Stimulated activated memory B cell treated with anti-CD40 and anti-IgM and Interleukin-4, amounts not matched to agents 10 μg/mL and 1 μg/mL and 100 μg/mL, for 72 hours (primary cell): ENCODE results near the gene ZKSCAN4.

ENCODE experiments used
- ATAC-seq: fragments of 150-1000 bp; cut with Tn5 transposase; 2 replicates; pipeline ENCODE4 v1.10.0; 2021
- H3K27ac Mint-ChIP-seq: one replicate; pipeline ENCODE4 v1.8.0; 2022; ENCODE audit warnings: mild to moderate bottlenecking, mixed read lengths
- H3K27me3 Mint-ChIP-seq: one replicate; pipeline ENCODE4 v1.8.0; 2022; ENCODE audit warnings: mixed read lengths
- H3K36me3 Mint-ChIP-seq: one replicate; pipeline ENCODE4 v1.8.0; 2022; ENCODE audit warnings: mixed read lengths
- H3K4me1 Mint-ChIP-seq: one replicate; pipeline ENCODE4 v1.8.0; 2022; ENCODE audit warnings: mixed read lengths
- H3K4me3 Mint-ChIP-seq: one replicate; pipeline ENCODE4 v1.8.0; 2022; ENCODE audit warnings: mild to moderate bottlenecking, moderate library complexity, mixed read lengths
- H3K9me3 Mint-ChIP-seq: one replicate; pipeline ENCODE4 v1.8.0; 2022; ENCODE audit warnings: mixed read lengths

The ZKSCAN4 gene

GRCh38 chr6:28252009-28252975, at the start of gene ZKSCAN4:
ZKSCAN4 (minus strand) TSS chr6:28252269; CDS start chr6:28251980, 289 bp downstream.
- no peaks in the 10 kb centered on the region for H3K9me3 Mint-ChIP-seq

DNA sequence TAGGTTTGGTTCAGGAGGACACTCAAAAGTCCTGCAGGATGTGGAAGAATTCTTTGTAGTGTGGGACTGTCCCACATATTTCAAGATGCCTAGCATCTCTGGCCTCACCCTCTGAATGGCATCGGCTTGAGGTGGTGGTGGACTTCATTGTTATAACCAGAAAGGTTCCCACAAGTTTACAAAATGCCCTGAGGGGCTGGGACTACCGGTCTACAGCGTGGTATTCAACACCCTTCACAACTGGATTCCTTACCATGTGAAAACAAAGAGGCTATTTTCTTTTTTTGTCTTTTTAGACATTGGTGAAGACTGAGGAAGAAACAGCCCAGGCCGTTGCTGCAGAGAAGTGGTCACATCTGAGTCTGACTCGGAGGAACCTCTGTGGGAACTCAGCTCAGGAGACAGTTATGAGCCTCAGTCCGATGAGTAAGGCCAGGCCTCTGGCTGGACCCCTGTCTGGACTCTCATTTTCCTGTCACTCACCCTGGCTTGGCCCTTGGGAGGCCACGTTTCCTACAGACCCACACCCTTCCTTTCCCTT, 44.5 kb upstream of the ZKSCAN4 start:
- no peak overlapping the region for H3K27ac Mint-ChIP-seq
- peaks cover 15% of the 10 kb centered on the region for H3K36me3 Mint-ChIP-seq
- H3K4me1 Mint-ChIP-seq, result no peaks in the 10 kb centered on the region
- no peaks in the 10 kb centered on the region for H3K27me3 Mint-ChIP-seq
- ATAC-seq, result no peak
- no peaks in the 10 kb centered on the region for H3K9me3 Mint-ChIP-seq
- H3K4me3 Mint-ChIP-seq, result no peak overlapping the region

More at GRCh38 chr6:28252009-28252975, at the start of gene ZKSCAN4:
- peak within 1 kb of the TSS; percentile 90 for H3K27ac Mint-ChIP-seq
- H3K4me3 Mint-ChIP-seq, result peak within 1 kb of the TSS; percentile 97
- peak; percentile 97 for ATAC-seq
- H3K27me3 Mint-ChIP-seq, result no peaks in the 10 kb centered on the region
- peaks cover 14% of the 10 kb centered on the region for H3K36me3 Mint-ChIP-seq
- peaks cover 31% of the 10 kb centered on the region for H3K4me1 Mint-ChIP-seq

- peaks cover 4% of the 10 kb centered on the region for H3K9me3 Mint-ChIP-seq
- no peak for ATAC-seq
- H3K27ac Mint-ChIP-seq, result no peak overlapping the region
- no peak overlapping the region for H3K4me3 Mint-ChIP-seq
- H3K36me3 Mint-ChIP-seq, result peaks cover 17% of the 10 kb centered on the region
- H3K4me1 Mint-ChIP-seq, result no peaks in the 10 kb centered on the region
- no peaks in the 10 kb centered on the region for H3K27me3 Mint-ChIP-seq
Measured at GRCh38 chr6:28295326-28295725, 43.3 kb upstream of the ZKSCAN4 start.

DNA sequence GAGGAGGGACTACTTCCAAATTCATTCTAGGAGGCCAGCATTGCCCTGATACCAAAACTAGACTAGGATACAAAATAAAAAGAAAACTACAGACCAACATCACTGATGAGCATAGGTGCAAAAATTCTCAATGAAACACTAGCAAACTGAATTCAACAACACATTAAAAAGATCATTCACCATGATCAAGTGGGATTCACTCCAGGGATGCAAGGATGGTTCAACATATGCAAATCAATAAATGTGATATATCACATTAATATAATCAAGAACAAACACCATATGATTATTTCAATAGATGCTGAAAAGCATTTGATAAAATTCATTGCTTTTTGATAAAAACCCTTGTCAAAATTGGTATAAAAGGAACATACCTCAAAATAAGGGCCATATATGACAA, 39.5 kb upstream of the ZKSCAN4 start:
- Mint-ChIP-seq H3K27ac (no peak overlapping the region), H3K4me1 (no peaks in the 10 kb centered on the region), H3K36me3 (peaks cover 21% of the 10 kb centered on the region), H3K27me3 (no peaks in the 10 kb centered on the region), H3K9me3 (peaks cover 4% of the 10 kb centered on the region), H3K4me3 (no peak overlapping the region)
- no peak for ATAC-seq

DNA sequence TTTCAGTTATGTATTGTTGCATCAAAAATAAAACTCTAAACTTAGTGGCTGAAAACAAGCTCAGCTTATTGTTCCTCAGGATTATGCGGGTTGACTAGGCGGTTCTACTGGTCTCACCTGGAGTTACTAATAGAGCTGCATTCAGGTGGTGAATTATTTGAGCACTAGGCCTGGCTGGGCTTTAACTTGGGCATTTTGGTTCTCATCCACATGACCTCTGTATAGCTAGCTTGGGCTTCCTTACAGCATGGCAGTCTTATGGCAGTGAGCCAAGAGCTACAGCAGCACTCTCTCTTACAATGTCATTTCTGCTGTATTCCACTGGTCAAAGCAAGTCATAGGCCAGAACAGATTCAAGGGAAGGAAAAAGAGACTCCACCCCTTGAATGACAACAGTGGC, 30.9 kb upstream of the ZKSCAN4 start:
- Mint-ChIP-seq H3K36me3 (peaks cover 40% of the 10 kb centered on the region), H3K4me3 (no peak overlapping the region), H3K27ac (no peak overlapping the region), H3K9me3 (no peaks in the 10 kb centered on the region), H3K4me1 (peaks cover 7% of the 10 kb centered on the region), H3K27me3 (peaks cover 32% of the 10 kb centered on the region)
- ATAC-seq, result no peak

GRCh38 chr6:28281288-28282064, 29.4 kb upstream of the ZKSCAN4 start, which contains the start of gene PGBD1:
PGBD1 (plus strand) TSS chr6:28281572; CDS start chr6:28283814, 2,242 bp downstream.
- H3K27ac Mint-ChIP-seq, result no peak within 1 kb of the TSS
- H3K36me3 Mint-ChIP-seq, result peaks cover 40% of the 10 kb centered on the region
- peaks cover 7% of the 10 kb centered on the region for H3K4me1 Mint-ChIP-seq
- no peaks in the 10 kb centered on the region for H3K9me3 Mint-ChIP-seq
- ATAC-seq, result peak; percentile 86
- peaks cover 32% of the 10 kb centered on the region for H3K27me3 Mint-ChIP-seq
- peak within 1 kb of the TSS; percentile 78 for H3K4me3 Mint-ChIP-seq

DNA sequence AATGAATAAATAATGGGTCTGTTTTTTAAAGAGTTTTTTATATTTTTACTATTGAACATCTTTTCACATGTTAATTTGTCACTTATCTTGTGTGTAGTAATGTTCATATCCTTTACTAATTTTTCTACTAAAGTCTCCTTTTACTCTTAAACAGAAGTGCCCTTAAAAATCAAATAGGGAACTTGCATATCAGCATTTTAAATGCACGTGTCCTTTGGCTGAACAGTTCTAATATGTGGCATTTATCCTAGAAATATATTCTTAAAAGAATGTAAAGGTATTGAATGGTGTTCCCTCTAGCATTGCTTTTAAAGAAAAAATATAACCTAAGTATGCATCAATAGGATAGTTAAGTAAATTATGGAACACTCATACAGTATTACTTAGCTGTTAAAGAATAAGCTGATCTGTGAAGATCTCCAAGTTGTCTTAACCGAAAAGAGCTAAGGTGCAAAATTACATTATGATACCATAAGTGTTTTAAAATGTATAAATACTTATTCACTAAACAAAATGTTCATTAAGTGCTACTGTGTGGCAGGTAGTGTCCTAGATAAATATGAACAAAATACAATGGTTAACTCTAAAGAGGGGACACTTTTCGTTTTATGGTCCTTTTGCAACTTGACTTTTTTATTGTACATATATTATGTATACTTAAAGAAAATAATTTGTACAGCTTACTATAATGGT, 28.7 kb upstream of the ZKSCAN4 start:
- no peak for ATAC-seq
- Mint-ChIP-seq H3K4me3 (peak overlapping the region; percentile 78), H3K9me3 (no peaks in the 10 kb centered on the region)

GRCh38 chr6:28277746-28278145, 25.7 kb upstream of the ZKSCAN4 start:
- no peak overlapping the region for H3K4me3 Mint-ChIP-seq
- peaks cover 13% of the 10 kb centered on the region for H3K4me1 Mint-ChIP-seq
- H3K27me3 Mint-ChIP-seq, result peaks cover 16% of the 10 kb centered on the region
- no peak overlapping the region for H3K27ac Mint-ChIP-seq
- ATAC-seq, result no peak
- peaks cover 51% of the 10 kb centered on the region for H3K36me3 Mint-ChIP-seq
- H3K9me3 Mint-ChIP-seq, result no peaks in the 10 kb centered on the region

More for the DNA sequence above, 28.7 kb upstream of the ZKSCAN4 start:
- Mint-ChIP-seq H3K36me3 (peaks cover 44% of the 10 kb centered on the region), H3K27ac (no peak overlapping the region), H3K4me1 (peaks cover 7% of the 10 kb centered on the region), H3K27me3 (peaks cover 32% of the 10 kb centered on the region)

GRCh38 chr6:28274888-28275287, 22.8 kb upstream of the ZKSCAN4 start:
- H3K27me3 Mint-ChIP-seq, result no peaks in the 10 kb centered on the region
- H3K27ac Mint-ChIP-seq, result no peak overlapping the region

DNA sequence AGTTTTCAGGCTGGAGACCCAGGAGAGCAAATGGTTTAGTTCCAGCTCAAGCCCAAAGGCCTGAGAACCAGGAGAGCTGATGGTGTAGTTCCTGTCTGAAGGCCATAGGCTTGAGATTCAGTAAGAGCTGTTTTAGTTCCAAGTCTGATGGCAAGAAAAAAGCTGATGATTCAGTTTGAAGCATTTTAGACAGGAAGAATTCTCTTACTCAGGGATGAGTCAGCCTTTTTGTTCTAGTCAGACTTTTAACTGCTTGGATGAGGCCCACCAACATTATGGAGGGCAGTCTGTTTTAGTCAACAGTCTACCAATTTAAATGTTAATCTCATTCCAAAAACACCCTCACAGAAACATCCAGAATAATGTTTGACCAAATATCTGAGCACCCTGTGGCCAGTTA, 17.4 kb upstream of the ZKSCAN4 start:
- H3K9me3 Mint-ChIP-seq, result no peaks in the 10 kb centered on the region
- H3K27ac Mint-ChIP-seq, result no peak overlapping the region
- H3K36me3 Mint-ChIP-seq, result peaks cover 35% of the 10 kb centered on the region
- peaks cover 16% of the 10 kb centered on the region for H3K4me1 Mint-ChIP-seq
- no peaks in the 10 kb centered on the region for H3K27me3 Mint-ChIP-seq
- no peak overlapping the region for H3K4me3 Mint-ChIP-seq
- ATAC-seq, result no peak

More at GRCh38 chr6:28274888-28275287, 22.8 kb upstream of the ZKSCAN4 start:
- Mint-ChIP-seq H3K4me3 (no peak overlapping the region), H3K4me1 (peaks cover 16% of the 10 kb centered on the region), H3K9me3 (no peaks in the 10 kb centered on the region), H3K36me3 (peaks cover 70% of the 10 kb centered on the region)
- ATAC-seq, result no peak

DNA sequence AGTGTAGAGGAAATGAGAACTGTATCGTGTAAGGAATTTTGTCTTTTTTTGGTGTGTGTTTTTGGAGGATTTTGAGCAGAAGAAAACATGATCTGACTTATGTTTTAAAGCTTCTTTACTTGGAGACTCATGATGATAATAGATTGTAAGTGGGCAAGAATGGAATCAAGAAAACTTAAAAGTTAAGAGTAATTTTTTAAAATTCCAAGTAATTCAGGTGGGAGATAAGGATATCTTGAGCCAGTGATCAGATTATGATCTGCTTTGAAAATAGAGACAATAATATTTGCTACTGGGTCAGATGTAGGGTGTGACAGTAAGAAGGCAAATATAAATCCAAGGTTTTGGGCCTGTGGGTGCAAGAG, 15.6 kb upstream of the ZKSCAN4 start:
- H3K4me3 Mint-ChIP-seq, result no peak overlapping the region
- H3K36me3 Mint-ChIP-seq, result peaks cover 19% of the 10 kb centered on the region
- H3K4me1 Mint-ChIP-seq, result peaks cover 11% of the 10 kb centered on the region
- ATAC-seq, result no peak
- no peaks in the 10 kb centered on the region for H3K27me3 Mint-ChIP-seq
- H3K9me3 Mint-ChIP-seq, result no peaks in the 10 kb centered on the region
- no peak overlapping the region for H3K27ac Mint-ChIP-seq

DNA sequence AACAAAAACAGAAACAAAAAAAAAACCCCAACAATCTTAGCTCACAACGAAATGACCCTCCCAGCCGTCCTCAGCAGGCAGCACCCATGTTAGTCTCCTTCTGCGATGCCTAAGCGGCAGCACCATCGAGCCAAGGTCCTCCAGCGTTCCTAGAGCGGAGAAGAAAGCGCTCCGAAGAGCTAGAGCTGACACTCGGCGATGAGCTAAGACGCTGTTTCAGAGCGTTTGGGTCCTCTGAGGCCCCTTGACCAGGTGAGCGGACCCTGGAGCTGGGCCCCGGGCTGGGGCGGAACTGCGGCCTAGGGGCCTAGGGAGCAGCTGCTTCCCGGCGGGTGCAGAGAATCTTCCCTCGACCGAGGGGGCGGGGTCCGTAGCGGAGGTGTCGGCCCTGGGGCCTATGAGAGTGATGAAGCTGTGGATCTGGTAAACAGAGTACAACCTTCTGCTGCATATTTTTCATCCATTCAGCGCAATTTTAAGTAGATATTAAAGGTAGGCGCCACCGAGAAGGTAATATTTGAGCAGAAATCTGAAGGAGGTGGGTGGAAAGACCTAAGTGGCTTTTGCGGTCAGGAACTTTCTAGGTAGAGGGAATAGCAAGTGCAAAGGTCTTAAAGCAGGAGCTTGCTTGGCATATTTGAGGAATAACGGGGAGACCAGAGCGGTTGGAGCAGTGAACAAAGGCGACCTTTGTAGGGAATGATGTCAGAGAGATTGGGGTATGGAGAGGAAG, 15.1 kb upstream of the ZKSCAN4 start, which contains the start of gene ZSCAN26:
Gene ZSCAN26, plus strand, starts transcription at position 182 of the 733 bp plus-strand sequence. CDS start 4,777 bp downstream, outside the sequence.
- H3K4me1 Mint-ChIP-seq, result peaks cover 11% of the 10 kb centered on the region
- no peaks in the 10 kb centered on the region for H3K9me3 Mint-ChIP-seq
- no peak within 1 kb of the TSS for H3K4me3 Mint-ChIP-seq
- no peak within 1 kb of the TSS for H3K27ac Mint-ChIP-seq
- no peaks in the 10 kb centered on the region for H3K27me3 Mint-ChIP-seq
- peak; percentile 97 for ATAC-seq
- H3K36me3 Mint-ChIP-seq, result peaks cover 13% of the 10 kb centered on the region

DNA sequence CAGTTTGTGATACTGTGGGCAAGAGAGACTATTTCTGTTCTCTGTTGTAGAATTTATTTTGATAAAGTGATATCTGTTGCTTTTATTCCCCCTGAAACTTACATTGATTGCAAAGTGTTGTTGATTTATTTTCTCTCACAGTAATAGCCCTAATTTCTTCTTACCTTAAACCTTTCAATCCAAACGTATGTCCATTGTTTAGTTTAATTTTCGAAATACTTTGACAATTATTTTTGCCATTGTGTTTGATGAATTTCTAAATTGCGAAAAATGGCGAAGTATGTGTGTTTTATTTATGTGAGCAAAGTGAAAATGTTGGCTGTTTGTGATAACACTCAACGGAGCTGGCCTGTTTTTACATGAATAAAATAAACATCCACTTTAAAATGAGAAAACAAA, 14.5 kb upstream of the ZKSCAN4 start:
- no peaks in the 10 kb centered on the region for H3K27me3 Mint-ChIP-seq
- no peak for ATAC-seq
- peaks cover 11% of the 10 kb centered on the region for H3K4me1 Mint-ChIP-seq
- no peaks in the 10 kb centered on the region for H3K9me3 Mint-ChIP-seq
- no peak overlapping the region for H3K27ac Mint-ChIP-seq
- H3K36me3 Mint-ChIP-seq, result peaks cover 8% of the 10 kb centered on the region
- no peak overlapping the region for H3K4me3 Mint-ChIP-seq

DNA sequence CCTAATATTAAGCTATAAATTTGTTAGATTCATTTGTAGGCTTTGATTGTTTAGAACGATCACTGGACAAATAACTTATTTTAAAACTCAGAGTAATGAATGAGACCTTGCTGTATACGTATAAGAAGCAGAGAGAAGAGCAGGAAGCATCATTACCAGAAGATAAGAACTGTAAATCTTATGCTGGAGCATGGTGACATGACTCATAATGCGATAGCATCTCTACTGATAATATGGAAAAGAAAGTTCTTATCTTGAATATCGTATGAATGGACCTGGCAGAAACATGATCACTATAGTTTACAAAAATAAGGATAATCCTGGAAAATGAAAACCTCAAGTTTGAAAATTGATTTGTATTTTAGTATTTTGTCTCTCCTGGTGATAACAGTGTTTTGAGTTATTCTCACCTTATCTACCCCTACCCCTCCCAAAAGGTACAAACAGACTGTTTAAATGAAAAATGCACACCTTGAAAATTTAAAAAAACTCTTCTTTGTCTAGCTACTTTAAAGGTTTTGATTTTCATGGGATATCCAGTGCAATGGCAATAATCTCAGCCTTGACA, 12.8 kb upstream of the ZKSCAN4 start:
- no peak for ATAC-seq
- H3K9me3 Mint-ChIP-seq, result peaks cover 4% of the 10 kb centered on the region
- H3K36me3 Mint-ChIP-seq, result peaks cover 2% of the 10 kb centered on the region
- no peaks in the 10 kb centered on the region for H3K4me1 Mint-ChIP-seq
- H3K27me3 Mint-ChIP-seq, result no peaks in the 10 kb centered on the region
- no peak overlapping the region for H3K27ac Mint-ChIP-seq
- no peak overlapping the region for H3K4me3 Mint-ChIP-seq
